Naive thymus-derived CD4-positive, alpha-beta T cell (primary cell): Measurements from ENCODE around the gene PLBD2. TPM values are rescaled to one million over a fixed set of nuclear protein-coding genes. Genes with fewer than 3 reads are reported as not detected.

Source experiments
- ATAC-seq: fragments of 150-1000 bp; cut with Tn5 transposase; 2 replicates; pipeline ENCODE4 v1.10.0; 2021; ENCODE audit warnings: mild to moderate bottlenecking, moderate library complexity
- CTCF ChIA-PET: fragments of 350-600 bp; sonication (Branson Sonifier 250); formaldehyde crosslinking; loops from one replicate; lab custom pipeline; 2021; ENCODE audit warnings: antibody characterized with exemption; lab: Charles Lee
- POLR2A ChIA-PET: fragments of 350-600 bp; sonication (Branson Sonifier 250); formaldehyde crosslinking; loops from one replicate; lab custom pipeline; 2021; ENCODE audit warnings: antibody characterized with exemption, inconsistent platforms; lab: Charles Lee
- DNase-seq, 9 donors: peaks; one replicate each; pipeline versions ENCODE4 v3.0.0 to v3.0.0-alpha.2; 2020 to 2022; ENCODE audit warnings: mixed read lengths in 1 of 9
- H3K27ac ChIP-seq: one replicate; pipeline ENCODE4 v1.7.0; 2013; ENCODE audit warnings: mild to moderate bottlenecking, low read depth, low read length, moderate library complexity
- H3K27me3 ChIP-seq, 2 donors: one replicate each; pipeline ENCODE4 v1.7.0; 2013; ENCODE audit warnings: low read length in 2 of 2, mild to moderate bottlenecking in 2 of 2, moderate library complexity in 2 of 2; ENCODE audit not compliant: control insufficient read depth in 2 of 2, insufficient read depth in 2 of 2
- H3K36me3 ChIP-seq, 3 experiments: 1 replicate in 2 of 3; 2 replicates in 1 of 3; pipeline ENCODE4 v1.7.0; 2013; ENCODE audit warnings: low read length in 3 of 3, mild to moderate bottlenecking in 3 of 3, moderate library complexity in 1 of 3; ENCODE audit not compliant: insufficient read depth in 3 of 3, control insufficient read depth in 2 of 3
- H3K4me1 ChIP-seq, 2 donors: one replicate each; pipeline ENCODE4 v1.7.0; 2013; ENCODE audit warnings: low read length in 2 of 2, mild to moderate bottlenecking in 2 of 2, moderate library complexity in 1 of 2; ENCODE audit not compliant: control insufficient read depth in 2 of 2, insufficient read depth in 2 of 2
- H3K4me3 ChIP-seq: 2 replicates; pipeline ENCODE4 v1.7.0; 2013; ENCODE audit warnings: mild to moderate bottlenecking, low read length
- H3K9me3 ChIP-seq, 3 experiments: 1 replicate in 2 of 3; 2 replicates in 1 of 3; pipeline ENCODE4 v1.7.0; 2013; ENCODE audit warnings: low read length in 3 of 3; ENCODE audit not compliant: control insufficient read depth in 2 of 3
- H3K27ac Mint-ChIP-seq, 9 donors: one replicate each; pipeline ENCODE4 v1.8.0; 2020 to 2022; ENCODE audit warnings: mixed read lengths in 9 of 9, mild to moderate bottlenecking in 8 of 9, moderate library complexity in 5 of 9, inconsistent platforms in 2 of 9
- H3K27me3 Mint-ChIP-seq, 5 donors: one replicate each; pipeline ENCODE4 v1.8.0; 2021 to 2022; ENCODE audit warnings: mixed read lengths in 5 of 5, mild to moderate bottlenecking in 1 of 5
- H3K36me3 Mint-ChIP-seq, 5 donors: one replicate each; pipeline ENCODE4 v1.8.0; 2020 to 2022; ENCODE audit warnings: mixed read lengths in 5 of 5, mild to moderate bottlenecking in 3 of 5, inconsistent platforms in 1 of 5
- H3K4me1 Mint-ChIP-seq, 7 donors: one replicate each; pipeline ENCODE4 v1.8.0; 2020 to 2022; ENCODE audit warnings: mixed read lengths in 7 of 7, mild to moderate bottlenecking in 3 of 7, inconsistent platforms in 1 of 7
- H3K4me3 Mint-ChIP-seq, 10 donors: one replicate each; pipeline ENCODE4 v1.8.0; 2020 to 2022; ENCODE audit warnings: mild to moderate bottlenecking in 10 of 10, mixed read lengths in 10 of 10, moderate library complexity in 6 of 10, inconsistent platforms in 2 of 10
- H3K9me3 Mint-ChIP-seq, 11 donors: one replicate each; pipeline ENCODE4 v1.8.0; 2020 to 2022; ENCODE audit warnings: mixed read lengths in 11 of 11, mild to moderate bottlenecking in 4 of 11, inconsistent platforms in 1 of 11, moderate library complexity in 1 of 11
- intact Hi-C, 2 donors: fragments of 100-400 bp; cut with micrococcal nuclease; formaldehyde crosslinking; loops; one replicate each; pipeline ENCODE4 v1.15.1; 2023
- polyA plus RNA-seq, 2 donors: library from polyadenylated mRNA; unstranded; fragments of 300-500 nt; fragmentation: Illumina TruSeq; gene quantifications; one replicate each; pipeline ENCODE4 v1.2.3, GENCODE V29; 2021
- total RNA-seq, 6 experiments: library from RNA in 5 of 6; stranded (reverse) in 5 of 6; gene quantifications; 1 replicate in 5 of 6; 2 replicates in 1 of 6; pipeline ENCODE4 v1.2.3 and lab custom pipeline; 2021 to 2026

The PLBD2 gene
- total and polyA plus RNA-seq, 7 experiments from 2014 or later = 7.8 to 25.4 (median 13.3) TPM

DNA sequence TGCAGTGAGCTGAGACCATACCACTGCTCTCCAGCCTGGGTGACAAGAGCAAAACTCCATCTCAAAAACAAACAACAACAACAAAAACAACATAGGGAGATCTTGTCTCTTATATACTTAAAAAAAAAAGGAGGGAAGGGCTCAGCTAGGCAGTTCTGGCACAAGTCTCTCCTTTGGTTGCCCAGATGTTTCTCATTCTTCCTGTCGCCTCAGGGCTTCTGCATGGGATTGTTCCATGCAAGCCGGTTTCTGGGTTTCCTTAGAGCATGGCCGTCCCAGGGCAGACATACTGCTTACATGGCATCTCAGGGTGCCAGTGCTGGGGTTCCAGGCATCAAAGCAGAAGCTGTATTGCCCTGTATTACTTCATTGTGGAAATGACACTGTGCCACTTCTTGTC is 18.3 kb upstream of the PLBD2 start:
- CTCF ChIA-PET = no interaction called here
- intact Hi-C loops = no loop called here

GRCh38 chr12:113341535-113341934 is 16.9 kb upstream of the PLBD2 start:
- Mint-ChIP-seq H3K4me3 (no peak overlapping the region), H3K4me1 (peaks cover 0 to 3% (median 0%) of the 10 kb centered on the region in 7 donors), H3K9me3 (no peaks in the 10 kb centered on the region), H3K27ac (no peak overlapping the region), H3K36me3 (no peaks in the 10 kb centered on the region), H3K27me3 (peaks cover 0 to 6% (median 0%) of the 10 kb centered on the region in 5 donors)
- ChIA-PET CTCF (no interaction called here), POLR2A (no interaction called here)
- no peaks in the 10 kb centered on the region for H3K27me3 ChIP-seq
- no peaks in the 10 kb centered on the region for H3K4me1 ChIP-seq
- H3K4me3 ChIP-seq = no peak overlapping the region
- DNase-seq (no peak), ATAC-seq (peak; percentile 52)
- no peaks in the 10 kb centered on the region for H3K9me3 ChIP-seq
- H3K36me3 ChIP-seq = no peaks in the 10 kb centered on the region
- no peak overlapping the region for H3K27ac ChIP-seq
- intact Hi-C loops = no loop called here

More for the DNA sequence above, 18.3 kb upstream of the PLBD2 start:
- Mint-ChIP-seq H3K4me1 (peaks cover 0 to 8% (median 3%) of the 10 kb centered on the region in 7 donors), H3K4me3 (no peak overlapping the region), H3K27me3 (peaks cover 0 to 6% (median 0%) of the 10 kb centered on the region in 5 donors), H3K36me3 (no peaks in the 10 kb centered on the region), H3K9me3 (no peaks in the 10 kb centered on the region), H3K27ac (no peak overlapping the region)
- no peak overlapping the region for H3K4me3 ChIP-seq
- POLR2A ChIA-PET = no interaction called here
- H3K36me3 ChIP-seq = no peaks in the 10 kb centered on the region
- ATAC-seq (no peak), DNase-seq (no peak)
- H3K27me3 ChIP-seq = no peaks in the 10 kb centered on the region
- H3K9me3 ChIP-seq = no peaks in the 10 kb centered on the region
- no peak overlapping the region for H3K27ac ChIP-seq
- peaks cover 0 to 6% of the 10 kb centered on the region in 2 donors for H3K4me1 ChIP-seq

GRCh38 chr12:113345318-113345717 is 13.1 kb upstream of the PLBD2 start:
- ATAC-seq = no peak
- Mint-ChIP-seq H3K4me1 (peaks cover 0 to 3% (median 0%) of the 10 kb centered on the region in 7 donors), H3K27me3 (peaks cover 0 to 15% (median 7%) of the 10 kb centered on the region in 5 donors), H3K27ac (no peak overlapping the region), H3K9me3 (no peaks in the 10 kb centered on the region), H3K4me3 (no peak overlapping the region), H3K36me3 (no peaks in the 10 kb centered on the region)
- Histone ChIP-seq H3K4me1 (no peaks in the 10 kb centered on the region), H3K36me3 (no peaks in the 10 kb centered on the region), H3K27ac (no peak overlapping the region), H3K27me3 (no peaks in the 10 kb centered on the region), H3K9me3 (no peaks in the 10 kb centered on the region), H3K4me3 (no peak overlapping the region)
- no peak for DNase-seq
- CTCF ChIA-PET = interaction anchor here (0.7 kb wide), 1 partner anchor 23 kb away, joined by 3 read pairs; no protein-coding TSS in a partner anchor
- POLR2A ChIA-PET = no interaction called here
- intact Hi-C loops = no loop called here

GRCh38 chr12:113346353-113346752 is 12.0 kb upstream of the PLBD2 start:
- peak; percentile 68 for ATAC-seq
- CTCF ChIA-PET = no interaction called here

GRCh38 chr12:113347107-113347506 is 11.3 kb upstream of the PLBD2 start:
- Histone ChIP-seq H3K4me1 (no peaks in the 10 kb centered on the region), H3K27me3 (no peaks in the 10 kb centered on the region), H3K36me3 (no peaks in the 10 kb centered on the region), H3K4me3 (no peak overlapping the region), H3K27ac (no peak overlapping the region), H3K9me3 (no peaks in the 10 kb centered on the region)
- peaks cover 0 to 4% (median 0%) of the 10 kb centered on the region in 7 donors for H3K4me1 Mint-ChIP-seq
- peak overlapping the region in 2 of 9 donors; percentile 19 to 52 for H3K27ac Mint-ChIP-seq
- DNase-seq (no peak), ATAC-seq (no peak)
- ChIA-PET POLR2A (interaction anchor here (1.2 to 1.7 kb wide), 2 partner anchors 12 to 54 kb away, joined by 3 to 7 read pairs; no protein-coding TSS in a partner anchor), CTCF (no interaction called here)
- H3K36me3 Mint-ChIP-seq = no peaks in the 10 kb centered on the region
- H3K27me3 Mint-ChIP-seq = peaks cover 0 to 10% (median 7%) of the 10 kb centered on the region in 5 donors
- intact Hi-C loops = no loop called here
- H3K4me3 Mint-ChIP-seq = no peak overlapping the region
- no peaks in the 10 kb centered on the region for H3K9me3 Mint-ChIP-seq

More at GRCh38 chr12:113346353-113346752, 12.0 kb upstream of the PLBD2 start:
- no peak overlapping the region for H3K4me3 ChIP-seq
- no peaks in the 10 kb centered on the region for H3K9me3 Mint-ChIP-seq
- H3K27ac ChIP-seq = no peak overlapping the region
- peaks cover 0 to 15% (median 7%) of the 10 kb centered on the region in 5 donors for H3K27me3 Mint-ChIP-seq
- peaks cover 0 to 4% (median 0%) of the 10 kb centered on the region in 7 donors for H3K4me1 Mint-ChIP-seq
- DNase-seq = no peak
- no peak overlapping the region for H3K4me3 Mint-ChIP-seq
- intact Hi-C loops = no loop called here
- POLR2A ChIA-PET = interaction anchor here (1.2 to 1.7 kb wide), 2 partner anchors 11 to 53 kb away, joined by 3 to 7 read pairs; no protein-coding TSS in a partner anchor
- no peaks in the 10 kb centered on the region for H3K36me3 Mint-ChIP-seq
- H3K36me3 ChIP-seq = no peaks in the 10 kb centered on the region
- no peaks in the 10 kb centered on the region for H3K9me3 ChIP-seq
- H3K27me3 ChIP-seq = no peaks in the 10 kb centered on the region
- no peaks in the 10 kb centered on the region for H3K4me1 ChIP-seq
- no peak overlapping the region for H3K27ac Mint-ChIP-seq

DNA sequence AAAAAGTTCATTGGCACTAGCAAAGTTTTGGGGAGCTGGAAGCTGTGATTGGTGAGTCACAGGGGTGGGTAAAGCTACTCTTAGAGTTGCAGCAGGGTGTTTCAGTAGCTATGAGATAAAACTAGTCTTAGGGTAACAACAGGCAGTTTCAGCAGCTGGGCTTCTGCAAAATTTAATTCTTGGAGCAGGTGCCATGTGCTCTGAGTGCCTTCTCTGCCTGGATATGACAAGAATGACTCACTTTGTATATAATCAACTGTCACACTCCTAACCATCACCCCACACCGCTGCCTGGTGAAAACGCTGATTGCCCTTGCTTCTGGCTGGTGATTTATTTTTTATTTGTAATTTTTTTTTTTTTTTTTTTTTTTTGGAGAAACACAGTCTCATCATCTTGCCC is 10.5 kb upstream of the PLBD2 start:
- no peaks in the 10 kb centered on the region for H3K4me1 ChIP-seq
- Mint-ChIP-seq H3K4me1 (peaks cover 0 to 8% (median 4%) of the 10 kb centered on the region in 7 donors), H3K4me3 (no peak overlapping the region), H3K27ac (no peak overlapping the region), H3K36me3 (no peaks in the 10 kb centered on the region), H3K27me3 (peaks cover 0 to 14% (median 7%) of the 10 kb centered on the region in 5 donors), H3K9me3 (peaks cover 0 to 2% (median 0%) of the 10 kb centered on the region in 11 donors)
- H3K4me3 ChIP-seq = no peak overlapping the region
- no peaks in the 10 kb centered on the region for H3K9me3 ChIP-seq
- ATAC-seq (no peak), DNase-seq (no peak)
- intact Hi-C loops = no loop called here
- no peak overlapping the region for H3K27ac ChIP-seq
- POLR2A ChIA-PET = interaction anchor here (1.7 kb wide), 1 partner anchor 12 kb away, joined by 7 read pairs; no protein-coding TSS in a partner anchor
- H3K27me3 ChIP-seq = no peaks in the 10 kb centered on the region
- CTCF ChIA-PET = interaction anchor here (0.7 kb wide), 1 partner anchor 76 kb away, joined by 3 read pairs; no protein-coding TSS in a partner anchor
- H3K36me3 ChIP-seq = no peaks in the 10 kb centered on the region
